Activated T-helper 17 cell treated with anti-CD3 and anti-CD28 coated beads, Interleukin-2, amount 50 U/mL, for 72 hours (primary cell): ENCODE data around the gene FAM181A. TPM values are rescaled to one million over a fixed set of nuclear protein-coding genes. Genes with fewer than 3 reads are reported as not detected.

Source experiments
- ATAC-seq: fragments of 150-1000 bp; cut with Tn5 transposase; replicated peaks from 2 replicates; pipeline ENCODE4 v1.10.0; 2021; ENCODE audit warnings: mild to moderate bottlenecking, moderate library complexity
- H3K27ac Mint-ChIP-seq: one replicate; pipeline ENCODE4 v1.8.0; 2022; ENCODE audit warnings: mixed read lengths
- H3K27me3 Mint-ChIP-seq: one replicate; pipeline ENCODE4 v1.8.0; 2022; ENCODE audit warnings: mixed read lengths
- H3K36me3 Mint-ChIP-seq: one replicate; pipeline ENCODE4 v1.8.0; 2022; ENCODE audit warnings: low read depth, mild to moderate bottlenecking, mixed read lengths
- H3K4me1 Mint-ChIP-seq: one replicate; pipeline ENCODE4 v1.8.0; 2022; ENCODE audit warnings: mixed read lengths
- H3K4me3 Mint-ChIP-seq: one replicate; pipeline ENCODE4 v1.8.0; 2022; ENCODE audit warnings: mild to moderate bottlenecking, mixed read lengths
- H3K9me3 Mint-ChIP-seq: one replicate; pipeline ENCODE4 v1.8.0; 2022; ENCODE audit warnings: mixed read lengths
- total RNA-seq, 2 donors: library from RNA; stranded (reverse); gene quantifications; one replicate each; pipeline ENCODE4 v1.2.3, GENCODE V29; 2022

Gene FAM181A
- total RNA-seq, 2 donors from 2014 or later, result not detected

DNA sequence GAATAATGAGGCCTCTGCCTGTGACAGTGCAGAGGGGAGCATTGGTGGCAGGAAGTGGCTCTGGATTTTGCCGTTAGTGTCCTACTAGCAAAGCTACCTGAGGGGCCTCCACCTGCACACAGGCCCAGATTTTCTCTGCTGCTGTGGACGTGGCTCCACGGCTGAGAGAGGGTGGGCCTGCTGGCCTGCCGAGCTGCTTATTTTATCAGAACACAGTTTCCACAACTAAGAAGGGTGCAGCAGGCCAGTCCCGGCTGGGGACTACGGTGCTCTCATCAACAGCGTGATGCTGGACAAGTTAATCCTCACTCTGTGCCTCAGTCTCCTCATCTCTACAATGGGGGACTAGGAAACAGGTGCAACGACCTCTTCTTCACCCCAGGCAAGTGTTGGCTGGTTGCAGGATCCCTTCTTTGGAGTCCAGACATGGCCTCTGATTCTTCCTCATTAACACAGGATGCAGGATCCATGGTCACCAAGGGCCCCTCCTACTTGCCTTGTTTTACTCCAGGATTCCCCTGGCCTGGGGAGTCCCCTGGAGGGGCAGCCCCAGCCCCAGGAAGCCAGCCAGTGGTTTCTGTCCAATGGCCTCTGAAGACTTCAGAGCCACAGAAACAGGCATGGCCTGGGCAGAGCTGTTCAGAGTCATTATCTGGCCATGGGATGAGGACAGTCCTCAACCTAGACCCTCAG is 3.3 kb downstream of the FAM181A start:
- Mint-ChIP-seq H3K36me3 (peaks cover 8% of the 10 kb centered on the region), H3K9me3 (no peaks in the 10 kb centered on the region), H3K27me3 (peaks cover 3% of the 10 kb centered on the region), H3K4me1 (no peaks in the 10 kb centered on the region), H3K27ac (no peak overlapping the region), H3K4me3 (no peak overlapping the region)
- ATAC-seq, result peak; percentile 46

DNA sequence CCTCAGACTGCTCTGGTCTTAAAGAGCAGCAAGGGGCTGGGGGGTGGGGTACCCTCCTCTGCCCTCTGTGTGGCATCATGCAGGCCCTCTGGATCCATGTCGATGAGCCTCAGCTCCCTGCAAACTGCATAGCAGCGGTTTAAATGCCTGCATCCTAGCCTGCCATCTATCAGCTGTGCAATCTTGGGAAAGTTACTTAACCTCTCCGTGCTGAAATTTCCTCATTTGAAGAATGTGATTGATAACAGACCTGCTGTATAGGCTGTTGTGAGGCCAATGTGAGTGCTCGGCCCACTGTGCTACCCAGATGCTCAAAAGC is 3.8 kb downstream of the FAM181A start:
- Mint-ChIP-seq H3K27me3 (peaks cover under 1% of the 10 kb centered on the region), H3K27ac (no peak overlapping the region), H3K4me3 (no peak overlapping the region), H3K36me3 (peaks cover 8% of the 10 kb centered on the region), H3K4me1 (no peaks in the 10 kb centered on the region), H3K9me3 (no peaks in the 10 kb centered on the region)
- no peak for ATAC-seq

DNA sequence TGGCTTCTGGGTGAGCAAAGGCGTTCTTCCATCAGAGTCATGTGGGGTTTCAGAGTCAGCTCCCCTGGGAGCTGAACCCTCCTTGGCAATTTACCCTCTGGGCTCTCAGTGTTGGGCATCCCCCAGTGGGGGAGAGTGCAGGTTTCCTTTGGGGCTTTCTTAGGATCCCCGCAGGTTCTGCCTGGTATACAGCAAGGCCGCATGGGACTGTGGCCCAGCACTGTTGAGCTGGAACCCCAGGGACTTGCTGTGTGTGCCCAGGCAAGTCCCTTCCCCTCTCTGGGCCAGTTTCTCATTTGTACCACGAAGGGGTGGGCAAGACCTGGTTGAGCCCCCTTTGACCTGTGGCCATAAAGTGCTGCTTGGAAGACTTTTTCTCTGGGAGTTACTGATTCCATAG is 5.5 kb downstream of the FAM181A start:
- peaks cover 11% of the 10 kb centered on the region for H3K36me3 Mint-ChIP-seq

DNA sequence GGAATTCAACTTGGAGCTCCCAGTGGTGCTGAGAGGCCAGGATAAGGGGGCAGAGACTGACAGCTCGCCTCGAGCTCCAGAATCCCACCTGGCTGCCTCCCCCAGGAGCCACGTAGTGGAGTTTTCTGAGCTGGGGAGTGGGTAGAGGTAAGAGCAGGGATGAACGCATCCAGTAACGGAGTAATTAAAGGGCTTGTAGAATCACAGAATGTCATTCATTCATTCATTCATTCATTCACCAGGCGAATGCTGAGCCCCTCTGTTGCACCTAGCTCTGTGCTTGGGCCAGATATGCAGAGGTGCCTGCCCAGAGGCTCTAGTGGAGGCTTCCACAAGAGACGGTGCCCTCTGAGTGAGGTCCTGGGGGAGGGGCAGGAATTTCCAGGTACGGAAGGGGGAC is 8.1 kb downstream of the FAM181A start:
- H3K4me3 Mint-ChIP-seq, result no peak overlapping the region
- H3K9me3 Mint-ChIP-seq, result no peaks in the 10 kb centered on the region
- H3K4me1 Mint-ChIP-seq, result no peaks in the 10 kb centered on the region
- H3K27ac Mint-ChIP-seq, result no peak overlapping the region
- peaks cover 15% of the 10 kb centered on the region for H3K36me3 Mint-ChIP-seq
- H3K27me3 Mint-ChIP-seq, result no peaks in the 10 kb centered on the region
- ATAC-seq, result no peak

More for the DNA sequence above, 5.5 kb downstream of the FAM181A start:
- no peaks in the 10 kb centered on the region for H3K27me3 Mint-ChIP-seq
- H3K4me1 Mint-ChIP-seq, result no peaks in the 10 kb centered on the region
- no peak overlapping the region for H3K4me3 Mint-ChIP-seq
- no peak for ATAC-seq
- no peak overlapping the region for H3K27ac Mint-ChIP-seq
- H3K9me3 Mint-ChIP-seq, result no peaks in the 10 kb centered on the region

DNA sequence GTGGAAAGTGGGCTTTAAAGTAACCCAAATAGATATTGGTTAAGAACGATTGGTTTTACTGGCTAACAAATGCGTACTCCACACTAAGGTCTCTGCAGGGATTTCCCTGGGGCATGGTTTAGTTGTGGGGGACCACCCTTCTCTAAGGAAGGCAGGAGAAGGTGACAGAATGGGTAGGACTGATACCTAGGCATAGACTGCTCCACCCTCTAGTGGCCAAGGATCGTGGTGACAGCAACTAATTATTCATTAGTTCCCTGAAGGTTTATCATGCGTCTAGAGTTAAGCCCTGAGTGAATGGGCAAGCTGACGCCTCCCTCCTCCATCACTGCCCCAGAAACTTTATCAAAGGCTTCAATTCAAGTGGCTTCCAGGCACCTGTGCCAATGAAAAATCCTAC is 9.1 kb downstream of the FAM181A start:
- no peaks in the 10 kb centered on the region for H3K27me3 Mint-ChIP-seq
- H3K4me1 Mint-ChIP-seq, result peaks cover 6% of the 10 kb centered on the region
- no peak overlapping the region for H3K4me3 Mint-ChIP-seq
- ATAC-seq, result no peak
- H3K36me3 Mint-ChIP-seq, result peaks cover 24% of the 10 kb centered on the region
- no peak overlapping the region for H3K27ac Mint-ChIP-seq
- H3K9me3 Mint-ChIP-seq, result no peaks in the 10 kb centered on the region

DNA sequence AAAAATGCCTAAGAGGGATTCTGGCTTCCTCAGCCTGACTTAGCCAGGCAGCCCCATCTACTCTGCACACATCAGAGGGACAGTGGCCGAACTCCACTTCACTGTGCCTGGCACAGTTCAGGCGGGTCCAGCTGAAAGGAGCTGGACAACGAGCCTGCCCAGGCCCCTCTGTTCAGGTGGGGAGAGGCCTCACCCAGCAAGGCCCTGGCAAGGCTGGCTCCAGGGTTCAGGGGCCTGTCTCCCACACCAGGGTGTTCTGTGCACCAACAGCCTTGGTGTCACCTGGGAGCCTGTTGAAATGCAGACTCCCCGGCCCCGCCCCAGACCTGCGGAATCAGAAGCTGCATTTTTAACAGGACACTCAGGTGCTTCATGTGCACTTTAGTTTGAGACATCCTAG is 9.8 kb downstream of the FAM181A start:
- peaks cover 24% of the 10 kb centered on the region for H3K36me3 Mint-ChIP-seq

DNA sequence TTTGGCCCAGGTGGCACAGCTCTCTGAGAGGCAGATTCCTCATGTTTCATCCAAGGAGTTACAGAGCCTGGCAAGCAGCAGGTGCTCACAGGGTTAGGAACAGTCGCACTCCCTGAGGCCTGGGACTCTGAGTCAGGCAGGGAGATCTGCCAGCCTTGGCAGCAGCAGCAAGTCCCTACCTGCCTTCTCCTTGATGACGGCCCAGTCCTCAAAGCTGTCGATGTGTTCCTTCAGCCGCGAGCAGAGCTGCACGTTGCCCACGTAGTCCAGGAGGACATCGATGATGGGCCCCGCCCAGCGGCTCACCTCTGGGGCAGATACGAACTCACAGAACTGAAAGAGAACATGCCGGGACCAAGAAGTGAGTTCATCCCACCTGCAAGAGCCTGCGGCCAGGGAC is 10.4 kb downstream of the FAM181A start:
- no peak for ATAC-seq
- H3K4me1 Mint-ChIP-seq, result peaks cover 6% of the 10 kb centered on the region
- peaks cover 24% of the 10 kb centered on the region for H3K36me3 Mint-ChIP-seq

More for the DNA sequence above, 9.8 kb downstream of the FAM181A start:
- Mint-ChIP-seq H3K4me1 (peaks cover 6% of the 10 kb centered on the region), H3K4me3 (no peak overlapping the region), H3K9me3 (no peaks in the 10 kb centered on the region), H3K27me3 (no peaks in the 10 kb centered on the region), H3K27ac (no peak overlapping the region)
- ATAC-seq, result no peak

DNA sequence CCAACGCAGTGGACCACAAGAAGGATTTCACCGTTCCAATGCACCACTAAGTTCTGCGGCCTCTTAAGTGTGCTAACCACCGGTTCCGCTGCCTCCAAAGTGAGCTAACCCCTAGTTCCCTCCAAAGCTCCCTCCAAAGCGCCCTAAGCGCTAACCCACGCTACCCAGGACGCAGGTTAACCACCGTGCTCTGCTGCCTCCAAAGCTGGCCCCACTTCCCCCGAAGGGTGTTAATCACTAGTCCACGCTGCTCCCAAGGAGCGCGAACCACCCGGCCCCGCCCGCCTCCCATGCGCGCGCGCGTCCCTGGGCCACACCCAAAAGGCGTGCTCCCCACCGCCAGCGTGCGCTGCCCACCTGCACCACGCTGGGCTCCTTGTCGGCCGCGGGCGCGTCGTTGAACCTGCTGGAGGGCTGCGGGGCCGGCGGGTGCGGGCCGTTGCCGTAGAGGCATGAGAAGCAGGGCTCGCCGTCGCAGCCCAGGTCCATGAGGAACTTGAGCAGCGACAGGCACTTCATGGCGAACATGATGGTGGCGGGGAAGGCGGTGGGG is 11.7 kb downstream of the FAM181A start:
- Mint-ChIP-seq H3K27ac (no peak overlapping the region), H3K36me3 (peaks cover 24% of the 10 kb centered on the region), H3K4me3 (peak overlapping the region; percentile 38), H3K27me3 (no peaks in the 10 kb centered on the region), H3K9me3 (no peaks in the 10 kb centered on the region), H3K4me1 (peaks cover 6% of the 10 kb centered on the region)
- ATAC-seq, result no peak

More for the DNA sequence above, 10.4 kb downstream of the FAM181A start:
- no peaks in the 10 kb centered on the region for H3K27me3 Mint-ChIP-seq
- no peak overlapping the region for H3K27ac Mint-ChIP-seq
- no peak overlapping the region for H3K4me3 Mint-ChIP-seq
- no peaks in the 10 kb centered on the region for H3K9me3 Mint-ChIP-seq

DNA sequence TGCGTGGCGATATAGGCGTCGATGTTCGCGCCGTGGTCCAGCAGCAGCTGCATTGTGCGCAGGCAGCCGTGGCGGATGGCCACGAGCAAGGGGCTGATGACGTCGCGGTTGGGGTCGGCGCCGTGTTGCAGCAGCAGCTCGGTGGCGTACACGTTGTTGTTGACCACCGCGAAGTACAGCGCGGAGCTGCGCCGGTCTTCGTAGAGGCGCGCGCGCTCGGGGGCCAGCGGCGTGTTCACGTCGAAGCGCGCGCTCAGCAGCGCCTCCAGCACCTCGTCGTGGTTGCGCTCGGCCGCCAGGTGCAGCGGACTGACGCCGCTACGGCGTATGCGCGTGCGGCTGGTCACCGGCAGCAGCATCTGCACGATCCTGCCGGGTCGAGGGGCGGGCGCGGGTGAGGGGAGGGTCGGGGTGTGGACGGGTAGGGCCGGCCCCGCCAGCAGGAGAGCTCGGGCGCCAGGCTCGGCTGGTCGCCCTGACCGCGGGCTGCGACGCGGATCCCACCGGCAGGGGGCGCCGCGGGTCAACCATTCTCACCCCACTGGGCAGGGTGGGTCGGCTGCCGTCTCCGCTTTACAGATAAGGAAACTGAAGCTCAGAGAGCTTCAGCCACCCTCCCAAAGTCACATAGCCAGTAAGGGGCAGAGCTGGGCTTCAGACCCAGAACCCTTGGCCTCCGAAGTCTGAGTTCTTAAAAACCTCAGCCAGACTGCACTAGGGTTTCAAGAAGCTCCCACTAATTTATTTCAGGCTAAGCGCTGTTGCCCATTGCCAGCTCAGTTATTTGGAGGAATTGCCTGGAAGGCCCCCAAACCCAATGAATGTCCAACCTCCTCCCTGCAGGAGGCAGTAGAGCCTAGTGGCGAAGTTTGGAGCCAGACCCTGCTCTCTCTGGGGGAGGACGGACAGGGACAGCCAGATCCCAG is 12.4 kb downstream of the FAM181A start:
- Mint-ChIP-seq H3K4me1 (peaks cover 6% of the 10 kb centered on the region), H3K36me3 (peaks cover 17% of the 10 kb centered on the region), H3K4me3 (peak overlapping the region; percentile 38)

DNA sequence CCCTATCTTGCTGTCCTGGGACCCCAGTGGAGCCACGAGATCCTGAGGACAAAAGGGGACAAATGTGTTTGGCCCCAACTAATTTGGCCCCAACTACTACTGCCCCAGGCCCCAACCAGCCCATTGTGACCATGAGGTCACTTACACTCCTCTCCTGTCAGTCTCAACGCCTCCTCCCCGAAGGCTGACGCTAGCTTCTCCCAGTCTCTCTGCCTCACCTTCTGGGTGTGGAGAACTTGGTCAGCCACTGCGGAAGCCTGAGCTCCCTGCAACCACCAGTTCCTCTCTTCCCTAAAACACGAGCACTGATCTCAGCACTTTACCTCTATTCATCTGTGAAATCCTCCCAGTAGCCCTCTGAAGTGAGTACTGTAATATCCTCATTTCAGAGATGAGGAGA is 13.3 kb downstream of the FAM181A start:
- peaks cover 25% of the 10 kb centered on the region for H3K36me3 Mint-ChIP-seq
- no peaks in the 10 kb centered on the region for H3K27me3 Mint-ChIP-seq
- H3K4me3 Mint-ChIP-seq, result peak overlapping the region; percentile 17

More for the DNA sequence above, 12.4 kb downstream of the FAM181A start:
- Mint-ChIP-seq H3K27me3 (no peaks in the 10 kb centered on the region), H3K9me3 (no peaks in the 10 kb centered on the region), H3K27ac (peak overlapping the region; percentile 52)
- ATAC-seq, result peak; percentile 98

DNA sequence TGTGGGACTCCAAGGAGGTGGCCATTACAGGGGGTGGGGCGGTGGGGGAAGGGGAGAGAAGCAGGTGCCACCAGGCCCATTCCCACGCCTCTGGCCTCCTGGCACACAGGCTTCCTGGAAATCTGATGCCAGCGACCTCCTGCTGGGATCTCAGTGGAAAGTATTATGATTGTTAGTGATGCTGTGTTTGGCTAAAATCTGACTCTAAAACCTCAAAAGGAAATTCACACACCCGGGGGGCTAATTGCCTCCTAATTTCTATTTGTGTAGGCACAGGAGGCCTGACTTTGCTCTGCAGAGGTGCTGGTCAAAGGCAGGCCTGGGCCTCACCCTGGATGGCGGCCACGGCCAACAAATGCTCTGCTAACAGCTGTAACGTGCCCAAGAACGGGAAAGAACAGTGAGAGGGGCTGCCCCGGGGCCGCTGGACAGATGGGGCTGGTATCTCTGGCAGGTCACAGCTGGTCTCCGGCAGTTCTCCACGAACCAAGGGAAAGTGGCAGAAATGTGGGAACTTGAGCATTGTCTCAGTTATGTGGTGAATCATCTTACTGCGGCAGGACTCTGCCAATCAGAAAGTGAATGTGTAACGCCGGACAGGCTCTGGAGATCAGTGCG is 14.3 kb downstream of the FAM181A start:
- H3K27ac Mint-ChIP-seq, result peak overlapping the region; percentile 35
- no peaks in the 10 kb centered on the region for H3K9me3 Mint-ChIP-seq
- H3K36me3 Mint-ChIP-seq, result peaks cover 33% of the 10 kb centered on the region
- no peak for ATAC-seq
- no peaks in the 10 kb centered on the region for H3K27me3 Mint-ChIP-seq
- H3K4me1 Mint-ChIP-seq, result peaks cover 6% of the 10 kb centered on the region
- peak overlapping the region; percentile 17 for H3K4me3 Mint-ChIP-seq

More for the DNA sequence above, 13.3 kb downstream of the FAM181A start:
- Mint-ChIP-seq H3K9me3 (no peaks in the 10 kb centered on the region), H3K4me1 (peaks cover 6% of the 10 kb centered on the region), H3K27ac (peak overlapping the region; percentile 35)
- ATAC-seq, result no peak

DNA sequence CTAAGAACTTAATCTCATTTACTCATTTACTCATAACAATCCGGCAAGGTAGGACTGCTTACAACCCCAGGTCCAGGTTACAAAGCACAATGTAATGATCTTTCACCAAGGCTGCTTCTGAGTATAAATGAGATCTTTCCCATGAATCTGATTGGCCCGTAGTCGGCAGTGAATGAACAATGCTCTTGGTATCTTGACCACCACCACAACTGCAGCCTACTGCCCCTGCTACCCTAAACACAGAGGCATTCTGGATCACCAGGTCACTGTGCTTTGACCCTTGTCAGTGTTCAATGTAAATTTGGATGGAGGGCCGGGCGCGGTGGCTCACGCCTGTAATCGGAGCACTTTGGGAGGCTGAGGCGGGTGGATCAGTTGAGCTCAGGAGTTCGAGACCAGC is 15.9 kb downstream of the FAM181A start:
- ATAC-seq, result no peak
- Mint-ChIP-seq H3K36me3 (peaks cover 35% of the 10 kb centered on the region), H3K27me3 (no peaks in the 10 kb centered on the region), H3K27ac (no peak overlapping the region), H3K4me3 (no peak overlapping the region), H3K4me1 (peaks cover 9% of the 10 kb centered on the region), H3K9me3 (no peaks in the 10 kb centered on the region)

DNA sequence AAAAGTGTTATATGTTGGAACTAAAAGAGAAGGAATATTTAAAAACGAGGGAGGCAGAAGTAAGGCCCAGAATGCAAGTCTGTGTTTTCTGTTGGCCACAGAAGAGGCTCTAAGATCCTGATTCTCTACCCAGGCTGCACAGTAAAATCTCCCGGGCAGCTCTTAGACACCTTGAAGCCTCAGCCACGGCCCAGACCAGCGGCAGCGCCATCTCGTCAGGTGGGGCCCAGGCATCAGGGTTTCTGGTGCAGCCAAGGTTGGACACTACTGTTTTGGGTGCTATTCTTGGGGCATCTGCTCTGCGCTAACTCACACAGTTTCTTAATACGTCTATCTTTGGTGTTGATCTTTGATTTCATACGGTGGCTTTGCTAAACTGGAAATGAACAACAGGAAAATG is 16.8 kb downstream of the FAM181A start:
- peaks cover 35% of the 10 kb centered on the region for H3K36me3 Mint-ChIP-seq
- no peaks in the 10 kb centered on the region for H3K9me3 Mint-ChIP-seq

DNA sequence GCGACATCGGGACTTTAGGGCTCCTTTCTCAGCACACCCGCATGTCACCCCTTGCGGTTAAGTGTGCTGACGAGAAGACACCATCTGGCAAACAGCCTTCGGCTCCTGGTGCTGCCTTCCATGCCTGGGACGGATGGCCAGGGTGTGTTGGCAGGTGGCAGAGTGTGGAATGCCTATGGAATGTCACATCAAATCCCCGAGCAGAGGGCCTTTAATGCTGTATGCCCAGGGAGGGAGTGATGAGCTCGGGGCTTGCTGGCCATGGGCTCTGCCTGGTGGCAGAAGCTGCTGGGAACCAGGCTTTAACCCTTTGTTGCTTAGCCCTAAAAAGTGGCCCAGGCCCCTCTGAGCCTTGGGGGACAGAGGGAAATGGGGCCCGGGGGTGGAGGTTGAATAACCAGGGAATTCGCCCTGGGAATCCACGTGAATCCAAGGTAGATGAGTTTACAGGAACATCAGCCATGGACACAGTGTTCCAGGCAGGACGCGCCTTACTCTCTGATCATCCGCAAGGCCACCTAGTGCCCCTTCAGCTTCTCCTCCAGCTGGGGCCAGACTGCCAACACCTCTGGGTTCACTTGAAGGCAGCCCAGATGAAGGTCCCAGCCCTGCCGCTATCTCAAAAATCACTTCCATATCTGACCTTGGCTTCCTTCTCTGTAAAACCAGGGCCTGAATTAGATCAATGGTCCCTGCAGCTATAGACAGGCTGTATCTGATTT is 17.4 kb downstream of the FAM181A start:
- H3K36me3 Mint-ChIP-seq, result peaks cover 35% of the 10 kb centered on the region
- H3K4me1 Mint-ChIP-seq, result peaks cover 9% of the 10 kb centered on the region
- H3K27me3 Mint-ChIP-seq, result no peaks in the 10 kb centered on the region
- H3K9me3 Mint-ChIP-seq, result no peaks in the 10 kb centered on the region
- H3K27ac Mint-ChIP-seq, result no peak overlapping the region
- ATAC-seq, result no peak
- no peak overlapping the region for H3K4me3 Mint-ChIP-seq

More for the DNA sequence above, 16.8 kb downstream of the FAM181A start:
- ATAC-seq, result no peak
- Mint-ChIP-seq H3K4me1 (peaks cover 9% of the 10 kb centered on the region), H3K4me3 (no peak overlapping the region), H3K27me3 (no peaks in the 10 kb centered on the region), H3K27ac (no peak overlapping the region)
